ENCODE data around the gene KCNQ4.

KCNQ4 gene

GRCh38 chr1:40831001-40831732, 47.6 kb downstream of the KCNQ4 start:
- DNase-seq (ENCODE audit: low read depth in 1 of 2, low spot score in 1 of 2) = no peak
- no peaks in the 10 kb centered on the region for H3K27me3 ChIP-seq (ENCODE audit: insufficient read depth, poor library complexity, severe bottlenecking)
- H3K27ac ChIP-seq (replicated peaks) = no peak overlapping the region
- TF ChIP-seq POLR2AphosphoS5 (IDR thresholded peaks at IDR 0.05; ENCODE audit: low read depth) (no peak), GABPA (IDR thresholded peaks at IDR 0.05; ENCODE audit: low read depth) (no peak), SPI1 (IDR thresholded peaks at IDR 0.05; ENCODE audit: borderline replicate concordance, low read depth) (no peak), CTCF (IDR thresholded peaks at IDR 0.05; ENCODE audit: insufficient read depth, low read length) (no peak), REST (IDR thresholded peaks at IDR 0.05; ENCODE audit: insufficient replicate concordance, low read depth) (no peak)
- no peak overlapping the region for H3K4me3 ChIP-seq (replicated peaks; ENCODE audit: insufficient read depth, low read length)

GRCh38 chr1:40833979-40834378, 50.4 kb downstream of the KCNQ4 start:
- no peak for DNase-seq (ENCODE audit: low read depth in 1 of 2, low spot score in 1 of 2)
- H3K4me3 ChIP-seq (replicated peaks; ENCODE audit: insufficient read depth, low read length) = no peak overlapping the region
- H3K27me3 ChIP-seq (ENCODE audit: insufficient read depth, poor library complexity, severe bottlenecking) = no peaks in the 10 kb centered on the region
- no peak overlapping the region for H3K27ac ChIP-seq (replicated peaks)
- no peak for TF ChIP-seq SPI1 (IDR thresholded peaks at IDR 0.05; ENCODE audit: borderline replicate concordance, low read depth)
- no peak for TF ChIP-seq POLR2AphosphoS5 (IDR thresholded peaks at IDR 0.05; ENCODE audit: low read depth)
- TF ChIP-seq GABPA (IDR thresholded peaks at IDR 0.05; ENCODE audit: low read depth) = no peak
- no peak for TF ChIP-seq CTCF (IDR thresholded peaks at IDR 0.05; ENCODE audit: insufficient read depth, low read length)

- Histone ChIP-seq H3K27ac (replicated peaks) (no peak overlapping the region), H3K27me3 (ENCODE audit: insufficient read depth, poor library complexity, severe bottlenecking) (no peaks in the 10 kb centered on the region), H3K4me3 (replicated peaks; ENCODE audit: insufficient read depth, low read length) (no peak overlapping the region)
- TF ChIP-seq CTCF (IDR thresholded peaks at IDR 0.05; ENCODE audit: insufficient read depth, low read length) (no peak), POLR2AphosphoS5 (IDR thresholded peaks at IDR 0.05; ENCODE audit: low read depth) (no peak), SPI1 (IDR thresholded peaks at IDR 0.05; ENCODE audit: borderline replicate concordance, low read depth) (no peak), REST (IDR thresholded peaks at IDR 0.05; ENCODE audit: insufficient replicate concordance, low read depth) (no peak), GABPA (IDR thresholded peaks at IDR 0.05; ENCODE audit: low read depth) (no peak)
- no peak for DNase-seq (ENCODE audit: low read depth in 1 of 2, low spot score in 1 of 2)
Observed at GRCh38 chr1:40834968-40835545, 51.5 kb downstream of the KCNQ4 start.
